HepG2 (cell line): Measurements from ENCODE around the gene ZBTB21. TPM values are rescaled to one million over a fixed set of nuclear protein-coding genes. Genes with fewer than 3 reads are reported as not detected.

Source experiments
- FLYWCH1 ChIP-seq: sonication (generic); formaldehyde crosslinking; IDR thresholded peaks from 2 replicates; pipeline ENCODE4 v1.8.1; 2023; ENCODE audit warnings: mild to moderate bottlenecking, missing genetic modification reagents
- HDAC6 ChIP-seq: fragments of 200-600 bp; sonication (generic); IDR thresholded peaks from 2 replicates; pipeline ENCODE4 v1.7.0; 2017; ENCODE audit warnings: mild to moderate bottlenecking, antibody characterized with exemption, low read length, low read depth
- HNF4G ChIP-seq, 2 experiments: sonication (generic) in 1 of 2; formaldehyde crosslinking in 1 of 2; IDR thresholded peaks; 2 replicates each; pipeline versions ENCODE4 v1.4.0 to v1.6.1; 2011 to 2020; ENCODE audit warnings: borderline replicate concordance in 2 of 2, low read depth in 2 of 2, mild to moderate bottlenecking in 2 of 2, low read length in 1 of 2, missing genetic modification reagents in 1 of 2, moderate library complexity in 1 of 2
- HOXD1 ChIP-seq: sonication (generic); formaldehyde crosslinking; IDR thresholded peaks from 2 replicates; pipeline ENCODE4 v1.5.0; 2020; ENCODE audit warnings: missing genetic modification reagents
- KDM6A ChIP-seq: IDR thresholded peaks from 2 replicates; pipeline ENCODE4 v1.6.1; 2016; ENCODE audit warnings: low read depth
- KLF16 ChIP-seq, 2 experiments: sonication (generic) in 1 of 2; formaldehyde crosslinking in 1 of 2; IDR thresholded peaks; 2 replicates each; pipeline versions ENCODE4 v1.6.1 to v1.8.0; 2016 to 2023; ENCODE audit warnings: missing genetic modification reagents in 2 of 2, missing compliant biosample characterization in 1 of 2
- PCBP1 ChIP-seq: fragments of 200-400 bp; formaldehyde crosslinking; IDR thresholded peaks from 2 replicates; pipeline ENCODE4 v1.6.1; 2017; ENCODE audit warnings: mild to moderate bottlenecking, low read depth, low read length, borderline replicate concordance
- PHF21A ChIP-seq: sonication (generic); formaldehyde crosslinking; IDR thresholded peaks from 2 replicates; pipeline ENCODE4 v1.5.0; 2020; ENCODE audit warnings: mild to moderate bottlenecking, missing genetic modification reagents
- SNAPC4 ChIP-seq: sonication (generic); formaldehyde crosslinking; IDR thresholded peaks from 2 replicates; pipeline ENCODE4 v1.4.0; 2020; ENCODE audit warnings: mild to moderate bottlenecking, missing genetic modification reagents
- SRSF1 ChIP-seq: fragments of 200-400 bp; formaldehyde crosslinking; optimal IDR thresholded peaks from 2 replicates; pipeline ENCODE3; 2017; ENCODE audit warnings: mild to moderate bottlenecking, low read depth, low read length, moderate library complexity
- ZMAT3 ChIP-seq: sonication (generic); formaldehyde crosslinking; conservative IDR thresholded peaks from 2 replicates; pipeline ENCODE4 v1.7.0; 2021; ENCODE audit warnings: missing genetic modification reagents
- ZNF121 ChIP-seq: sonication (generic); formaldehyde crosslinking; IDR thresholded peaks from 2 replicates; pipeline ENCODE4 v1.5.0; 2020; ENCODE audit warnings: mild to moderate bottlenecking, missing genetic modification reagents
- ZNF160 ChIP-seq: sonication (generic); formaldehyde crosslinking; IDR thresholded peaks from 2 replicates; pipeline ENCODE4 v1.8.0; 2022; ENCODE audit warnings: mild to moderate bottlenecking, inconsistent platforms, missing genetic modification reagents
- ZNF501 ChIP-seq: sonication (generic); formaldehyde crosslinking; IDR thresholded peaks from 2 replicates; pipeline ENCODE4 v1.5.1; 2020; ENCODE audit warnings: mild to moderate bottlenecking, moderate library complexity, missing genetic modification reagents
- polyA plus RNA-seq, 8 experiments: library from polyadenylated mRNA; depleted of rRNA in 3 of 8; stranded (reverse) in 7 of 8; unstranded in 1 of 8; fragments of >200 nt; fragmentation: Illumina TruSeq in 4 of 8; extraction: Trizol in 4 of 8; gene quantifications; 2 replicates each; pipeline versions ENCODE4 v1.2.1 to v1.2.3, GENCODE V29; 2011 to 2016; ENCODE audit warnings: low read depth in 4 of 8, missing spikeins in 1 of 8, mixed read lengths in 1 of 8; ENCODE audit not compliant: insufficient read depth in 1 of 8
- total RNA-seq, 5 experiments: library from RNA; depleted of rRNA; stranded (reverse); fragments of >200 nt; fragmentation: Illumina TruSeq; extraction: Trizol; gene quantifications; 2 replicates each; pipeline ENCODE4 v1.2.3, GENCODE V29; 2016; ENCODE audit warnings: low read depth in 1 of 5
- TF ChIP-seq, protein P1 (sequence below): sonication (generic); formaldehyde crosslinking; conservative IDR thresholded peaks from 2 replicates; pipeline ENCODE4 v1.8.0; 2022; ENCODE audit warnings: low read depth, missing genetic modification reagents
- TF ChIP-seq, protein P2 (sequence below): sonication (generic); formaldehyde crosslinking; IDR thresholded peaks from 2 replicates; pipeline ENCODE4 v1.4.0; 2020; ENCODE audit warnings: missing genetic modification reagents
- TF ChIP-seq, protein P3 (sequence below): sonication (generic); formaldehyde crosslinking; IDR thresholded peaks from 2 replicates; pipeline ENCODE4 v1.5.0; 2020; ENCODE audit warnings: mild to moderate bottlenecking, missing genetic modification reagents

The ZBTB21 gene
- total and polyA plus RNA-seq, 2 of the 13 experiments (the other 11 are each of a cell fraction or from before 2014, with no cell fraction given): 4.5 to 6.1 TPM

DNA sequence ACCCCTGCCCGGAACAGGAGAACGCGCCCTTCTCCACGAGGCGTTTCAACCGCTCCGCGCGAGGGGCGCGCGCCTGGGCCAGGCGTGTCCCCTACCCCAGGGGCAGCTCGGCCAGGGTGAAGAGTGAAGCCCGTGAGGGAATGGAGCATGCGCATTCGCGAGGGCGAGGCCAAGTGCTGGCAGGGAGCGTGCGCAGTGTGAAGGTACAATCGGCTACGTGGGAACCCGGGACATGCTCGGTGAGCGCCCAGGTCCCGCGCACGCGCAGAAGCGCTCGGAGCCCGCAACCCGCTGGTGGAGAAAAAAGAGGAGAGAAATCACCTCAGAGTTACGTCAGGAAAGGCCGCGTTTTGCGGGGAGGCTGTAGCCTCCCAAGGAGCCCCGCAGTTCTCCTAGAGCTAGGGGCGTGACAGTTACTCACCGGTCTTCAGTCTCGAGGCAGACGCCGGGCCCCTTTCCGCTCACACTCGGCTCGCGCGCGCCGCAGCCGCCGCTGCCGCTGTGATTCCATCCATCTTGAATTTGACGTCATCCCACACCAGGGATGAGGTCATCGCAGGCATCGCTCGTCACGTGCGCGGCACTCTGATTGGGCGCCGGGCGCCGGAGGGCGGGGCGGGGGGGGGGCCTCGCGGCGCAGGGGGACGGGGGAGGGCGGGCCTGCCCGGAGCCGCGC lies at the start of gene ZBTB21 (continued):
- TF ChIP-seq HDAC6 (no peak), ZNF501 (CRISPR knock-in tag) (no peak; the same call in 1 of the 2 replicates), FLYWCH1 (CRISPR knock-in tag) (no peak), SRSF1 (peak; percentile 31), PHF21A (CRISPR knock-in tag) (peak; percentile 57), HOXD1 (0 out of 2 replicates have a peak, but pooled peaks have one; percentile 25), HNF4G (IDR thresholded peaks at IDR 0.05; ENCODE audit: borderline replicate concordance, low read depth, low read length) (no peak), HNF4G (CRISPR knock-in tag; IDR thresholded peaks at IDR 0.05; ENCODE audit: borderline replicate concordance, low read depth) (no peak), SNAPC4 (no peak), PCBP1 (no peak), ZNF160 (CRISPR knock-in tag) (no peak), KLF16 (CRISPR knock-in tag; IDR thresholded peaks at IDR 0.05) (peak in 1 of 2 experiments; percentile 84; a peak in 1 of 4 replicates), KDM6A (no peak), ZMAT3 (CRISPR knock-in tag) (peak; percentile 45; the same call in 1 of the 2 replicates), ZNF121 (CRISPR knock-in tag) (no peak)
- TF ChIP-seq, protein P1, sequence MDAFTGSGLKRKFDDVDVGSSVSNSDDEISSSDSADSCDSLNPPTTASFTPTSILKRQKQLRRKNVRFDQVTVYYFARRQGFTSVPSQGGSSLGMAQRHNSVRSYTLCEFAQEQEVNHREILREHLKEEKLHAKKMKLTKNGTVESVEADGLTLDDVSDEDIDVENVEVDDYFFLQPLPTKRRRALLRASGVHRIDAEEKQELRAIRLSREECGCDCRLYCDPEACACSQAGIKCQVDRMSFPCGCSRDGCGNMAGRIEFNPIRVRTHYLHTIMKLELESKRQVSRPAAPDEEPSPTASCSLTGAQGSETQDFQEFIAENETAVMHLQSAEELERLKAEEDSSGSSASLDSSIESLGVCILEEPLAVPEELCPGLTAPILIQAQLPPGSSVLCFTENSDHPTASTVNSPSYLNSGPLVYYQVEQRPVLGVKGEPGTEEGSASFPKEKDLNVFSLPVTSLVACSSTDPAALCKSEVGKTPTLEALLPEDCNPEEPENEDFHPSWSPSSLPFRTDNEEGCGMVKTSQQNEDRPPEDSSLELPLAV (CRISPR knock-in tag): no peak
- TF ChIP-seq, protein P2, sequence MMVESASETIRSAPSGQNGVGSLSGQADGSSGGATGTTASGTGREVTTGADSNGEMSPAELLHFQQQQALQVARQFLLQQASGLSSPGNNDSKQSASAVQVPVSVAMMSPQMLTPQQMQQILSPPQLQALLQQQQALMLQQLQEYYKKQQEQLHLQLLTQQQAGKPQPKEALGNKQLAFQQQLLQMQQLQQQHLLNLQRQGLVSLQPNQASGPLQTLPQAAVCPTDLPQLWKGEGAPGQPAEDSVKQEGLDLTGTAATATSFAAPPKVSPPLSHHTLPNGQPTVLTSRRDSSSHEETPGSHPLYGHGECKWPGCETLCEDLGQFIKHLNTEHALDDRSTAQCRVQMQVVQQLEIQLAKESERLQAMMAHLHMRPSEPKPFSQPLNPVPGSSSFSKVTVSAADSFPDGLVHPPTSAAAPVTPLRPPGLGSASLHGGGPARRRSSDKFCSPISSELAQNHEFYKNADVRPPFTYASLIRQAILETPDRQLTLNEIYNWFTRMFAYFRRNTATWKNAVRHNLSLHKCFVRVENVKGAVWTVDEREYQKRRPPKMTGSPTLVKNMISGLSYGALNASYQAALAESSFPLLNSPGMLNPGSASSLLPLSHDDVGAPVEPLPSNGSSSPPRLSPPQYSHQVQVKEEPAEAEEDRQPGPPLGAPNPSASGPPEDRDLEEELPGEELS: peak; percentile 16; the same call in 1 of the 2 replicates
- TF ChIP-seq, protein P3, sequence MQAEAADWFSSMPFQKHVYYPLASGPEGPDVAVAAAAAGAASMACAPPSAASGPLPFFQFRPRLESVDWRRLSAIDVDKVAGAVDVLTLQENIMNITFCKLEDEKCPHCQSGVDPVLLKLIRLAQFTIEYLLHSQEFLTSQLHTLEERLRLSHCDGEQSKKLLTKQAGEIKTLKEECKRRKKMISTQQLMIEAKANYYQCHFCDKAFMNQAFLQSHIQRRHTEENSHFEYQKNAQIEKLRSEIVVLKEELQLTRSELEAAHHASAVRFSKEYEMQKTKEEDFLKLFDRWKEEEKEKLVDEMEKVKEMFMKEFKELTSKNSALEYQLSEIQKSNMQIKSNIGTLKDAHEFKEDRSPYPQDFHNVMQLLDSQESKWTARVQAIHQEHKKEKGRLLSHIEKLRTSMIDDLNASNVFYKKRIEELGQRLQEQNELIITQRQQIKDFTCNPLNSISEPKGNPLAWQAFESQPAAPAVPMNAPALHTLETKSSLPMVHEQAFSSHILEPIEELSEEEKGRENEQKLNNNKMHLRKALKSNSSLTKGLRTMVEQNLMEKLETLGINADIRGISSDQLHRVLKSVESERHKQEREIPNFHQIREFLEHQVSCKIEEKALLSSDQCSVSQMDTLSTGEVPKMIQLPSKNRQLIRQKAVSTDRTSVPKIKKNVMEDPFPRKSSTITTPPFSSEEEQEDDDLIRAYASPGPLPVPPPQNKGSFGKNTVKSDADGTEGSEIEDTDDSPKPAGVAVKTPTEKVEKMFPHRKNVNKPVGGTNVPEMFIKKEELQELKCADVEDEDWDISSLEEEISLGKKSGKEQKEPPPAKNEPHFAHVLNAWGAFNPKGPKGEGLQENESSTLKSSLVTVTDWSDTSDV (CRISPR knock-in tag): peak; percentile 62; the same call in 1 of the 2 replicates
